HG02642 (cell line): ENCODE data around the gene ZSCAN20.
"Not testable (repeated sequence)": the region's sequence is repeated elsewhere in the genome, so short reads cannot be mapped to it uniquely, and the experiment has no call there.

Experiments used
- ATAC-seq: cut with Tn5 transposase; IDR thresholded peaks from one replicate; pipeline ENCODE4 v1.9.1; 2021; ENCODE audit warnings: mild to moderate bottlenecking; ENCODE audit not compliant: unreplicated experiment, poor library complexity

The ZSCAN20 gene

DNA sequence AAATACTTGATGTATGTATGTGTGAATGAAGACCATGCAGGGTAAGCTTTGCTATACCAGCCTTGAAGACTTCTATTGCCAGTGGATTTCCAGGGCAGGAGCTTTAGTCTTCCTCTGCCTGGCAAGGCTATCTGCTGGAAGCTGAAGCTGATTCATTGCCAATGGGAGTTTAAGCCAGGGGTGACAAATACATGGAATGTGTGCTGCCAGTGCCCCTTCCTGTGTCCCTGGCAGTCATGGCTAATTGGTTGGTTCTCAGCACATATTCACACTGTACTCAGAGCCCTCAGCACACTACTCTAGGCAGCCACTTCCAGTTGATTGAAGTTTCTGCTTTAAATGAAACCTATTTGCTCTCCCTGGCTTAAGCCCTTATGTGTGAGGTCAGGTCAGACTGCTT is 1.5 kb downstream of the ZSCAN20 start:
- no peak for ATAC-seq

DNA sequence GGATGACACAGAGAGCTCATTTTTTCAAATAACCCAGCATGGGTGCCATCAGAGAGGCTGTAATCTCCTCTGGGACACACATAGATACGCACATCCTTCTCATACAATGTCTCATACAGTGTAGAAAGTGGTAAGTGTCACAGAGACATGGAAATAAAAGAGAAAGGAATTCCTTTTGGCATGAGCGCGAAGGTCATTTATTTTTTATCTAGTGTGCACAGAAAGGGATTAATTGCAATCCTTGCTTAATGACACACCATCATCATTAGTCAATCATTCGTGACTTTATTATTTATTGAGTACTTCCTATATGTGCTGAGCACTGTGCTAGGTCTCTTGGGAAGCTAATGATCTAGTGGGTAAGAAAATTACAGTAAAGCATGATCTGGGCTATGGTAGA is 5.0 kb downstream of the ZSCAN20 start:
- ATAC-seq = no peak

DNA sequence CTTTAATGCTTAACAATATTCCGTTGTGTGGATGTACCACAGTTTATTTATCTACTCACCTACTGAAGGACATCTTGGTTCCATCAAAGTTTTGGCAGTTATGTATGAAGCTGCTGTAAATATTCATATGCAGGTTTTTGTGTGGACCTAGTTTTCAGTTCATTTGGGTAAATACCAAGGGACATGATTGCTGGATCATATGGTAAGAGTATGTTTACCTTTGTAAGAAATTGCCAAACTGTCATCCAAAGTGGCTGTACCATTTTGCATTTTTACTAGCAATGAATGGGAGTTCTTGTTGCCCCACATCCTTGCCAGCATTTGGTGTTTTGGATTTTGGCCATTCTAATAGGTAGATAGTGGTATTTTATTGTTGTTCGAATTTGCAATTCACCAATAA is 10.0 kb downstream of the ZSCAN20 start:
- no peak for ATAC-seq

DNA sequence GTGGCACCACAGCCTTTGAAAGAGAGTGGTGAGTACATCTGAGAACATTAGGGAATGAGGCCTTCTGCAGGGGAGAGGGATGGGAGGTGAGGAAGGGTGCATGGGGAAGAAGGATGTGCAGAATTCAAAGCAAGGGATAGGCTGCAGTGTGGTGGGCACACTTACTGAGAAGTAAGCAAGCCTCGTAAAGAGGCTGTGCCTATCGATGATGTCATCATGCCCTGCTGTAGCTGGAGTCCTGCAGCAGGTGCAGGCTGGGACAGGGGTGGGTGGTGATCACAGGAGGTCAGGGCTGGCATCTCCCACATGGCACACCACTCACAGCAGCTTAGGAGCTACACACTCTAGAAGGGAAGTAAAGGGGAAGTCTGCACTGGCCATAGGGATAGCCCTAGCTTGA is 16.2 kb downstream of the ZSCAN20 start:
- no peak for ATAC-seq

DNA sequence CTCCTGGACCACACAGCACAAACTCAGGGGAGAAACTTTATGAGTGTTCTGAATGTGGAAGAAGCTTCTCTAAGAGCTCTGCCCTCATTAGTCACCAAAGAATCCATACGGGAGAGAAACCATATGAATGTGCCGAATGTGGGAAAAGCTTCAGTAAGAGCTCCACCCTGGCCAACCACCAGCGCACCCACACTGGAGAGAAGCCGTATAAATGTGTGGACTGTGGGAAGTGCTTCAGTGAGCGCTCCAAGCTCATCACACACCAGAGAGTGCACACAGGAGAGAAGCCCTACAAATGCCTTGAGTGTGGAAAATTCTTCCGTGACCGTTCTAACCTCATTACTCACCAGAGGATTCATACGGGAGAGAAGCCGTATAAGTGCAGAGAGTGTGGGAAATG is 22.5 kb downstream of the ZSCAN20 start:
- no peak for ATAC-seq

DNA sequence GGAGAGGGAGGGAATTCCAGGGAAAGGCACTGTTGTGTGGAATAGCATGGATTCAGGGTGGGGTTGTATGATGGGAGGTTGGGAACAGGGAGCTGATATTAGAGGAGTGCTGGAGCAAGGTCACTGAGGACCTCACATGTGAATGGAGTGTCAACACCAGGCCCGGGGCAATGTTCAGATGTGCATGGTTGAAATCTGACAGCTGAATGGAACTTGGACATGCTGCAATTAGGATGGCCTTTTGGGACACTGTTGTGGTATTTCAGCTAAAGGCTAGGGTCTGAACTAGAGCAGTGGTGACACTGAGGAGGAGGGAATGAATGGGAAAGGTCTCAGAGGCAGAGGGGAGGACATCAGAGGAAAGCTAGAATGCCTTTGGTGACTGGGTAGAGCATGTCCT is 25.0 kb downstream of the ZSCAN20 start:
- no peak for ATAC-seq

DNA sequence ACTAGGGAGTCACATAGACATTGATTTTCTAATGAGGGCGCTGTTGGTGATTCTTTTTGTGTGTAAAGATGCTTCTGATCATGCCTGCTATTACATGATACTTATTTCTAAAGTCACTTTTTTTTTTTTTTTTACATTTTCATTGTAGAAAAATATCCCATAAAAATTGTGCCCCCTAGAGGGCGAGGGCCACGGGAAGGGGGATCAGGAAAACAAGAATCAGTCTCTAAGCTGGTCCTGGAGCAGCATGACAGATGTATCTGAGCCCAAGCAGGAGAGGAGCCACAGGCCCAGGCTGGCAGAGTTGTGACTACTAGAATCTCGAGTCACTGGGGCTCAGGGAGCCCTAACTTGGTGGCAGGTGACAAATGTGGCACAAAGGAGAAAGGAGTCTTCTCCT is 28.1 kb downstream of the ZSCAN20 start:
- ATAC-seq = no peak

DNA sequence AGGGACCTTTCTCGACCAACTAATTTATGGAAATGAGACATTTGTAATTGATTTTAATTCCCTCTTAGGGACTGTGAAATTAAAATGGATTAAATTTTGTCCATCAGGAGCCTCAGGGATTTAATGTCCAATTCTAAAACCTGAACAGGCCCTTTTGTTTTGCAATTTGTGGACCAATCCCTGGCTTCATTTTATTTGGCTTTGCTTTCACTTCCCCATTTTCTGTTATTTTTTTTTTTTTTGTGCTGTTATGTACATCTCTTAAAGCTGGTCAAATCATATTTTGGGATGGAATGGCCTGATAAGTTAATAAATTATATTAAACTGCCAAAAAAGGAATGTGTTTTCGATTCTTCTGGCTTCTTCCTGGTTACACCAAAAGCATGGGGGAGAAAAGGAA is 28.9 kb downstream of the ZSCAN20 start:
- no peak for ATAC-seq

DNA sequence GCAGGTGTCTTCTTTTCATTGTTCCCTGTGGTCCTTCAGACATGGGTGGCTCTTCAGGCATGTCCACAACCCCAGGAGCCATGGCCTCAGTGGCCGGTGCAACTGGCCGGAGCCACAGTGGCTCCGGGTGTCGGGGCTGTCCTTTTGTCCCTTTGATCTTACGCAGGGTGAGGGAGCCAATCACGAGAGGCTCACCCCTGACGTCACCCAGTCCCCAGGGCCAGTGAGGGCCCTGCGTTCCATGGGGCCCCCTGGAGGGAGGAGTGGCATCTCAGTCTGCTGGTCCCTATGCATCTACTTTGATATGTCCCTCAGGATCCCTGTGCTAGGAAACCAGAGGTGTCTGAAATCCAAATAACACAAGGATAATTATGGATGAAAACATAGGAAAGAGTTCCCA is 29.3 kb downstream of the ZSCAN20 start:
- no peak for ATAC-seq

DNA sequence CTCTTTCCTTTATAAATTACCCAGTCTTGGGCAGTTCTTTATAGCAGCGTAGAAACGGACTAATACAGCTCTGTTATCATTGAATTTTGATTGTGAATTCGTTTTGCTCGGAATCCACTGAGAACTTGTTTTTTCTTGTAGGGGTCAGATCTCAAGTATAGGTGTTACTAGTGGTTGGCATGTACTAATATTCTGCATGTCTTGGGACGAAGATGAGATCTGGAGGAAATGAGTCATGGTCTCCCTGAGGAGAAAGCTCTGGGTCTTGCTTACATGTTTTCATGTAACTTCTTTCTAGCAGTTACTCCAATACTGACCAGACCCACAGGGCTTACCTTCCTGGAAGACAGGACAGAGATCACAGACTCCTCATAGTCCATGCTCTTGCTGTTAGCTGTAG is 30.3 kb downstream of the ZSCAN20 start:
- no peak for ATAC-seq

DNA sequence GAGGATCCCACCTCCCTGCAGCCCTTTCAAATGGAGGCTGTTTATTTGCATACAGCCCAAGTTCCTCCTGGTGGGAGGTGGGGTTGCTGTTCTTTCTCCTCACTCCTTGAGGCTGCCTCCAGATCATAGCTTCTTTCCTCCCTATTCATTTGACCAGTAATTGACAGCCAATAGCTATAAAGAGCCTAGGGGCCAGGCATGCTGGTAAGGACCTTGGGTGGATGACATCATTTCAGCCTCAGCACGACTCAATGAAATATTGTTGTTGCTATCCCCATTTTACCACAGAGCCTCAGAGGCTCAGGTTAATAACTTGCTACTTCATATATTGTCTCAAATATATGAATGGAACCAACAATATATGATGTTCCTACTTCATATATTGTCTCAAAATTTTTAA is 31.1 kb downstream of the ZSCAN20 start:
- ATAC-seq = no peak

DNA sequence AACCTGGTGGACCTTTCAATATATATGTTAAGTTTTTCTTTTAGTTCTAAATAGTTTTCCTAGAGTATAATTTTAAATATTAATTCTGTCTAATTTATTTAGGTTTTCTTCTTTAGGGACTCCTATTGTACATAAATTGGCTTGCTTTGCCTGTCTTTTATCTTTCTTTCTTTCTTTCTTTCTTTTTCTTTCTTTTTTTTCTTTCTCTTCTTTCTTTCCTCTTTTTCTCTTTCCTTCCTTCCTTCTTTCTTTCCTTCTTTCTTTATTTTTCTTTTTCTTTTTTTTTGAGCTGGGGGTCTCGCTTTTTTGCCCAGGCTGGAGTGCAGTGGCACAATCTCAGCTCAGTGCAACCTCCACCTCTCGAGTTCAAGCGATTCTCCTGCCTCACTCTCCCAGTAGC is 35.2 kb downstream of the ZSCAN20 start:
- no peak for ATAC-seq

DNA sequence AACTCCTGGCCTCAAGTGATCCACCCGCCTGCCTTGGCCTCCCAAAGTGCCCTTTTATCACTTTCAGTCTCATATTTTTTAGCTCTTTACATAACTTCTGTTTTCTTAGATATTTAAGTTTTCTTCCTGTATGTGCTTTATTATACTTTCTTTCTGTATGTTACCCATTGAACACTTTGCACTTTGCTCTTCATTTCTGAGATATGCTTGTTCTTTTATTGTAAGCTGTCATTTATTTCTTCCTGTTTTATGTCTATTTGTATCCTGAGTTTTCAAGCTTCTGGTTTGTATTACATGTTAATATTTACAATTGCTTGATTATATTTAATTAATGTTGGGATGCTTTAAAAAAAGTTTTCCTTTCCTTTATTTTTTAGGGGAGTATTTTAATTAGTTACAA is 35.7 kb downstream of the ZSCAN20 start:
- no peak for ATAC-seq

DNA sequence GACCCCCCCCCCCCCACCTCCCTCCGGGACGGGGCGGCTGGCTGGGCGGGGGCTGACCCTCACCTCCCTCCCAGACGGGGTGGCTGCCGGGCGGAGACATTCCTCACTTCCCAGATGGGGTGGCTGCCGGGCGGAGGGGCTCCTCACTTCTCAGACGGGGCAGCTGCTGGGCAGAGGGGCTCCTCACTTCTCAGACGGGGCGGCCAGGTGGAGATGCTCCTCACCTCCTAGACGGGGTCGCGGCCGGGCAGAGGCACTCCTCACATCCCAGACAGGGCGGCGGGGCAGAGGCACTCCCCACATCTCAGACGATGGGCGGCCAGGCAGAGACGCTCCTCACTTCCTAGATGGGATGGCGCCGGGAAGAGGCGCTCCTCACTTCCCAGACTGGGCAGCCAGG is 36.8 kb downstream of the ZSCAN20 start:
- ATAC-seq = not testable (repeated sequence)

DNA sequence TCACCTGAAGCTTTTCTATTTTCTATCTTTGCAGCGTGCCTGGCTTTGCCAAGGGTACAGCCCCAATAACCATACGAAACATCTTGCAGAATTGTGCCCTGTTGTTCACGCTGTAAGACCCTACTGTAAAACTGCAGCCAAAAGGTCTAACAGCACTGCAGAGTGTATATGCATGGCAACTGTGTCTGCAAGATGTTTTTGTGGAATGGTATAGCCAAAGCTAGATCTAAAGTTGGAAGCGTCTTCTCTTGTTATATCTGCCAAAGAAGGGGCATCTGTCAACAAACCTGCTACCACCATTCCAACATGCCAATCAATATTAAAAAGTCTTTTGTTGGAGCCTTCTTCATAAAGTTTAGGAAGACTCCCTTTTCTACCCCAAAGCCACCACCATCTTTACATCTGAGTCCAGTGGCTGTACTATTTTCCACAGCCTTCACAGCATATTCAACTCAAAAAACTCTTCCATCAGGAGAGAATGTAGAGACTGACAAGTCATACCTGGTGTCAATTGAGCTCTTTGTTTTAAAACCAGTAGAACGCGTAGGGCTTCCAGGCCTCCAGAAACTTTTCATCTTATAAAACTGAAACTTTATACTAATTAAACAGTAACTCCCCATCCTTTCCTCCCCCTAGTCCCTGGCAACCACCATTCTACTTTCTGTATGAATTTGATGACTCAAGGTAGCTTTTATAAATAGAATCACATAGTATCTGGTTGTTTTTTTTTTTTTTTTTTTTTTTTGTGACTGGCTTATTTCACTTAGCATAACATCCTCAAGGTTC is 40.0 kb downstream of the ZSCAN20 start:
- no peak for ATAC-seq

DNA sequence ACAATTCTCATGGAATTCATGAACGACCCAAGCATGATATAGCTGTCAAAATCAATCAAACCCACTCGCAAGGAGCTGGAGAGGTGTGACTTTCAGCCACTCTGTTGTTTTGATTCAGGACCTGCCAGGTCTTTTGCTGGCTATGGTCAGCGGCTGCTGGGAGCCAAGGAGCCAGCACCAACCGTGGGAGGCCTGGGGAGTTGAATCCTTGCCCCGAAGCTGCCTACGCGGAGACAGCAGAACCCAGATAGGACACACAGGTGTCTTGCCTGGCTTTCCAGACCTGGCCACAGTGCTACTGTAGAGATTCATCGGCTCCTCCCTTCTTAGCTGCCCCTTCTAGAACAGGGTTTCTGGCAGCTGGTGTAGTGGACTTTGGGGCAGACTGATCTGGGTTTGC is 42.7 kb downstream of the ZSCAN20 start:
- no peak for ATAC-seq

DNA sequence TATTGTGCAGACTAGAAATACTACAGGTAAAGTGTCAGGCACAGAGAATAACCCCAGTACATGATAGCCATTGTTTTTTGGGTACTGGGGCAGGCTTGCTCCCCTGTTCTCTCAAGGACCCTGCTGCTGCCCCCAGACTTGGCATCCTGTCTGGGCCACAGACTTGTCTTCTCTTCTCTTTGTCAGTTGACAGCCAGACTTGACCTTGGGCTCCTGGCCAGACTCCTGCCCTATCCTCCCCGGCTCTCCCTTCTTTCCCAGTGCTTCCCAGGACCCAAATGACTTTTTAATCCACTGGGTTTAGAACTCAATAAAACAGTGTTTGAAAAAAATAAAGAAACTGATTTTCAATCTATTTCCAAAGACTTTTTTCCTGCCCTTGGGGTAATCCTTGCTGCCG is 43.2 kb downstream of the ZSCAN20 start:
- no peak for ATAC-seq

DNA sequence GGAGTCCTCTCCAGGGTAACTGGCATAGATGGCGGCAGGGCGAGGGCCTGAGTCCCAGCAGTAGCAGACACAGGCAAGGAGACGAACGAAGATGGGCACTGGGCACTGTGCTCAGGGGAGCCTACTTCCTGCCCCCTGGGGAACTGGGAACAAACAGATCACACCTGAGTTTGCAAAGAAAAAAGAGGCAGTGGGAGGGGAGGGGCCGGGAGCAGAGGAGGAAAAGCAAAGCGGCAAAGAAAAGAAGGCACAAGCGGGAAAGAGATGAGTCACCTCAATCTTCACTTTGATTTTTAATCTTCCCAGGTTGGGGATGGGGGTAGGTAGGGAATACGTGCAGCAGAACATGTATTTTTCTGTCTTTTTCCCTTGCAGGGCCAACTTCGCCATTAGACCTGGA is 44.0 kb downstream of the ZSCAN20 start:
- ATAC-seq = no peak

DNA sequence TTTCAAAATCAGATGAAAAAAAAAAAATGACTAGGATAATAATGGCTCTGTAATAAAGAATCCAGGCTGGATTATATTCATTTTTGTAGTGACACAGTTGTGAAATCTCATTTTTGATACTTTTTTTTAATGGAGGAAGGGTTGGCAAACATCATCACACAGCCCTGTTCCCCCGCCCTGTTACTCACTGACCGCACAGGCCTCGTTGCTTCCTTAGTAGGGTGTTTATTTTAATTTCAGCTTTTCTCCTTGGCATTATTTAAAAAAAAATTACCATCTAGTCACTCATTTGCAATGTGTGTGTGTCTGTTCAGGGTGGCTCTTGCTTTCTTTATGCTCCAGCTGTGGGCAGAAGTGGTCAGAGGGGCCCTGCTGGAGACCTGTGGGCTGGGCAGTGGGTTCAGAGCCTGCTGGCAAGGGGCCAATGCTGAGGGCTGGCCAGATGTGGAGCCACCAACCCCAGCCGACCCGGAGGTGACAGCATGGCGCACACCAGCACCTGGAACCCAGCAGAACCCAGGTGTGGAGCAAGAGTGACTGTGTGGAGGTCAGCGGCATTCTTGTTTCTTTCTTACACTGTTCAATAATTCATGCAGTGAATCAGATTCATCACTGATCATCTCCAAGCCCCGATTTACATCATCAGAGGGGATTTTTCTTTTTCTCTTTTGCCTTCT is 44.6 kb downstream of the ZSCAN20 start:
- ATAC-seq = no peak

DNA sequence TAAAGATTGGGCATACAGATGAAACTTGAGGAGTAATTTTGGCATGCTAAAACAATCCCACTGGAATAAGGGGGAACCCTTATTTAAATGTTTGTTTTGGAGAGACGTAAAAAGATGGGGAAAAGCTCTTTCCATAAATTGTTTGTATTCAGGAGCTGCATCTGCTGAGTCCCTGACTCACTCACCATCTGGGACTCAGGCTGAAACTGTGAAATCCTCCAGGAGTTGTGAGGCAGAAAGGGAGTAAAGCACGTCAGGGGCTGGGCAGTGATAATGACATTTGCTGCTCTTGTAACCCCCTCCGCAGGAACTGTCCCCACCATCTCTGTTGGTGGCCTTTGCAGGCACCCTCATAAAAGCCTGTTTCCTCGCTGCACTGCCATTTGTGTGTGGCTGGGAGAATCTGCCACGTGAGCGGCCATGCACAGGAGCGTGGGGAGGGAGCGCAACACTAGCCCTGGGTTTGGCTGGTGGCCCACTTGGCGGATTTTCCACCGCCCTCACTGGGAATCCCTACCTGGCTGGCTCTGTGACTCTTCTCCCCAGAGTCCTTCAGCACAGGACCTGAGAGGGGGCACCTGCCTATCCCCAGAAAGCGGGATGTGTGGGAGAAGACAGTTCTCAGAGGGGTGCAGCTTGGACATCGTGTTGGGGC is 45.3 kb downstream of the ZSCAN20 start:
- ATAC-seq = no peak

DNA sequence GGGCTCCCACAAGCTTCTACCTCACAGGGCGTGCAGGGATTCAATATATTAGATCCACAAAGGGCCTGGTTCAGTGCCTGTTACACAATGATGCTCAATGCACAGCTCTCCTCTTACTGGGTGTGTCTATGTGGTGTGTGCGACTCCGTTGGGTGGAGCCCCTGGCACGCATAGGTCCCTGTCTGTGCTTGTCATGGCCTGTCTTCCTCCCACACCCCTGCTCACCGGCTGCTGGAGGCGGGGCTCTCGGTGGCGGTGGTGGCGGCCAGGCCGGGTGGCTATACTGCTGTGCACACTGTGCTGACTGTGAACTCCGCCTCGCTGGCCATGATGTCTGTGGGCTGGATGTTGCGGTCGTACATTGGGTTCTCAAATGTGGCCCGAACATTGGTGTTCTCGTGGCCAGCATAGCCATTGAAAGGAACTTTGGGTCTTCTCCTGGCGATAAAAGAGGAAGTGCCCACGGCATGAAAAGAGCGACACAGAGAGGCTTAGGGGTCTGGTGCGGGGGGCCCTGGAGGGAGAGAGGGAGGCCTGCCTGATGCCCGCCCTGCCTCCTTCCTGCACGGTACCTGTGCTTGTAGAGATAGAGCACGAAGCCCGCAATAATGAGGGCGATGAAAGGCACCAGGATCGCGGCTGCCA is 46.9 kb downstream of the ZSCAN20 start:
- ATAC-seq = no peak
